GM12878 (cell line): ENCODE measurements around the gene NELL1. TPM values are rescaled to one million over a fixed set of nuclear protein-coding genes. Genes with fewer than 3 reads are reported as not detected.

Source experiments
- ATAC-seq: fragments of 200-7000 bp; cut with Tn5 transposase; 3 replicates; pipeline ENCODE4 v1.9.1; 2020; ENCODE audit warnings: mild to moderate bottlenecking, moderate library complexity
- BruUV-seq: library from RNA; stranded (reverse); fragments of 400-500 nt; replicated peaks from 2 replicates; lab custom pipeline; 2021; lab: Mats Ljungman, UMichigan
- CTCF ChIA-PET: fragments of 300-600 bp; sonication (Branson Sonifier 250); formaldehyde crosslinking; extraction: SDS; loops from one replicate; lab custom pipeline; 2021; ENCODE audit warnings: inconsistent platforms; lab: Yijun Ruan, JAX
- POLR2A ChIA-PET: fragments of 350-600 bp; formaldehyde crosslinking; extraction: SDS; loops from one replicate; lab custom pipeline; 2021; ENCODE audit warnings: inconsistent platforms; lab: Charles Lee
- RAD21 ChIA-PET: fragments of 300-600 bp; sonication (Branson Sonifier 250); formaldehyde crosslinking; loops from one replicate; lab custom pipeline; 2023; ENCODE audit warnings: antibody characterized with exemption; ENCODE audit not compliant: unreplicated experiment; lab: Charles Lee
- SMC1A ChIA-PET: fragments of 300-600 bp; sonication (Branson Sonifier 250); formaldehyde crosslinking; loops from one replicate; lab custom pipeline; 2023; ENCODE audit not compliant: unreplicated experiment, uncharacterized antibody; lab: Charles Lee
- DNase-seq: peaks from one replicate; pipeline ENCODE4 v3.0.0-alpha.2; 2011; ENCODE audit warnings: low read depth, low spot score
- FAIRE-seq: peaks from 3 replicates; lab custom pipeline; 2011; peaks lifted over from hg19 to GRCh38; lab: Jason Lieb, UNC
- H2AFZ ChIP-seq: 2 replicates; pipeline ENCODE4 v1.6.0; 2011; ENCODE audit warnings: low read depth, low read length, control low read depth; ENCODE audit not compliant: control insufficient read depth
- H3K27ac ChIP-seq: 2 replicates; pipeline ENCODE4 v1.5.1; 2011; ENCODE audit warnings: control low read depth; ENCODE audit not compliant: control insufficient read depth, insufficient read depth
- H3K27me3 ChIP-seq, 2 experiments: replicated peaks in 1 of 2; 2 replicates each; pipeline versions ENCODE4 v1.6.0 to v1.6.1; 2011; ENCODE audit warnings: low read length in 1 of 2; ENCODE audit not compliant: control insufficient read depth in 2 of 2, insufficient read depth in 2 of 2
- H3K36me3 ChIP-seq, 2 experiments: 2 replicates each; pipeline ENCODE4 v1.5.1; 2011; ENCODE audit warnings: low read length in 1 of 2; ENCODE audit not compliant: control insufficient read depth in 2 of 2, insufficient read depth in 2 of 2
- H3K4me1 ChIP-seq: 2 replicates; pipeline ENCODE4 v1.6.1; 2011; ENCODE audit warnings: mild to moderate bottlenecking, low read length, moderate library complexity, mixed read lengths; ENCODE audit not compliant: control insufficient read depth, insufficient read depth
- H3K4me2 ChIP-seq: 2 replicates; pipeline ENCODE4 v1.6.0; 2011; ENCODE audit warnings: control low read depth; ENCODE audit not compliant: control insufficient read depth, insufficient read depth
- H3K4me3 ChIP-seq: fragments of 200-600 bp; sonication (generic); 2 replicates; pipeline ENCODE4 v1.5.1; 2016
- H3K79me2 ChIP-seq: 2 replicates; pipeline ENCODE4 v1.6.0; 2011; ENCODE audit warnings: low read length; ENCODE audit not compliant: control insufficient read depth, insufficient read depth
- H3K9ac ChIP-seq: 2 replicates; pipeline ENCODE4 v1.8.0; 2011; ENCODE audit warnings: low read length, control low read depth, mixed read lengths; ENCODE audit not compliant: control insufficient read depth, insufficient read depth
- H3K9me3 ChIP-seq: replicated peaks from 3 replicates; pipeline ENCODE4 v1.5.1; 2011; ENCODE audit warnings: mild to moderate bottlenecking, low read length; ENCODE audit not compliant: control insufficient read depth, insufficient read depth
- H4K20me1 ChIP-seq: 2 replicates; pipeline ENCODE4 v1.6.0; 2011; ENCODE audit not compliant: control insufficient read depth, insufficient read depth
- HDAC2 ChIP-seq: fragments of 200-600 bp; sonication (generic); IDR thresholded peaks from 2 replicates; pipeline ENCODE4 v1.6.1; 2017
- SREBF2 ChIP-seq: IDR thresholded peaks from 2 replicates; pipeline ENCODE4 v1.6.1; 2012; ENCODE audit warnings: mild to moderate bottlenecking, low read length
- ZBTB4 ChIP-seq: fragments of 450-650 bp; formaldehyde crosslinking; IDR thresholded peaks from 2 replicates; pipeline ENCODE4 v1.4.0; 2022; ENCODE audit warnings: mild to moderate bottlenecking, moderate library complexity
- ZNF207 ChIP-seq: fragments of 450-650 bp; IDR thresholded peaks from 2 replicates; pipeline ENCODE4 v1.6.1; 2014; ENCODE audit warnings: antibody characterized with exemption, mild to moderate bottlenecking, borderline replicate concordance
- WGBS: methylation state at CpG from one replicate; pipeline ENCODE4 v1.1.6; 2016; ENCODE audit warnings: low lambda C conversion rate; ENCODE audit not compliant: insufficient replicate concordance, insufficient coverage; ENCODE audit errors: missing lambda C conversion rate; 5-methylcytosine and 5-hydroxymethylcytosine counted together
- in situ Hi-C: fragments of 300-500 bp; cut with MboI; formaldehyde crosslinking; loops from 9 replicates; pipeline ENCODE4 v1.14.3; 2018; ENCODE audit warnings: mixed read lengths
- intact Hi-C: fragments of 100-400 bp; cut with micrococcal nuclease; formaldehyde crosslinking; loops from one replicate; pipeline ENCODE4 v1.14.2; 2022; ENCODE audit not compliant: unreplicated experiment
- polyA plus RNA-seq, 11 experiments: library from polyadenylated mRNA; depleted of rRNA in 4 of 11; unstranded in 6 of 11; stranded (reverse) in 5 of 11; fragments of >200 nt; fragmentation: Nextera tagmentation in 4 of 11; fragmentation: Illumina TruSeq in 1 of 11; extraction: Ambion mirVana in 4 of 11; extraction: Trizol in 1 of 11; gene quantifications; 1 replicate in 1 of 11; 2 replicates in 10 of 11; pipeline versions ENCODE4 v1.2.1 to v1.2.3, GENCODE V29; 2011 to 2016; ENCODE audit warnings: inconsistent platforms in 2 of 11, missing spikeins in 2 of 11, low read depth in 1 of 11
- total RNA-seq, 4 experiments: library from RNA; depleted of rRNA in 3 of 4; stranded (reverse); fragments of >200 nt in 3 of 4; fragmentation: Illumina TruSeq in 1 of 4; extraction: Trizol in 1 of 4; gene quantifications; 2 replicates each; pipeline versions ENCODE4 v1.2.1 to v1.2.3, GENCODE V29; 2013 to 2021
- TF ChIP-seq, protein P1 (sequence below): fragments of 450-650 bp; IDR thresholded peaks from 2 replicates; pipeline ENCODE4 v1.6.1; 2017; ENCODE audit warnings: borderline replicate concordance

The NELL1 gene
- total and polyA plus RNA-seq, 10 of the 15 experiments (the other 5 are each of a cell fraction or from before 2014, with no cell fraction given), result 0.02 to 0.12 TPM; not detected in 8

- TF ChIP-seq, protein P1, sequence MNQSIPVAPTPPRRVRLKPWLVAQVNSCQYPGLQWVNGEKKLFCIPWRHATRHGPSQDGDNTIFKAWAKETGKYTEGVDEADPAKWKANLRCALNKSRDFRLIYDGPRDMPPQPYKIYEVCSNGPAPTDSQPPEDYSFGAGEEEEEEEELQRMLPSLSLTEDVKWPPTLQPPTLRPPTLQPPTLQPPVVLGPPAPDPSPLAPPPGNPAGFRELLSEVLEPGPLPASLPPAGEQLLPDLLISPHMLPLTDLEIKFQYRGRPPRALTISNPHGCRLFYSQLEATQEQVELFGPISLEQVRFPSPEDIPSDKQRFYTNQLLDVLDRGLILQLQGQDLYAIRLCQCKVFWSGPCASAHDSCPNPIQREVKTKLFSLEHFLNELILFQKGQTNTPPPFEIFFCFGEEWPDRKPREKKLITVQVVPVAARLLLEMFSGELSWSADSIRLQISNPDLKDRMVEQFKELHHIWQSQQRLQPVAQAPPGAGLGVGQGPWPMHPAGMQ, result no peak
These were observed 647.2 kb downstream of the NELL1 start (continued) for GRCh38 chr11:21316591-21316990.

DNA sequence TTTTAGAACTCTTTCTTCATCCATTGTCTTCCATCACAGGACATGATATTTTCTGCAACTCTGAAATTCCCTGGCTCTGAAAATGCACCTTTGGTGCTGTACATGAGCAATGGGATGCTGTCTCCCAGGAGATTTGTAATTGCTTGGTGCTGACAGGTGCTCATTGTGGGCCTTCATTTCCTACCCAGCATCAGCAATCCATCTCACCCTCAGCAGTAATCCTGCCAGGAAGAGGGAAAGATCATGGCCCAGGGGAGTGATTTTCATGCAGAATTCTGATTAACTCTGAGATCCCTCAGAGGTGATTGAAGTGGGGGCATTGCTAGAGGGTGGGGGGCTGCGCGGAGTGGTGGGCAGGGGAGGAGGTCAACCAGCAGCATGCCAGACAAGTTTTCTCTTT is 651.7 kb downstream of the NELL1 start:
- no peaks in the 10 kb centered on the region for H3K79me2 ChIP-seq
- ChIA-PET CTCF (no interaction called here), POLR2A (no interaction called here), RAD21 (no interaction called here), SMC1A (no interaction called here)
- no peaks in the 10 kb centered on the region for H3K27me3 ChIP-seq
- ATAC-seq (no peak), FAIRE-seq (no peak), DNase-seq (no peak)
- intact Hi-C loops (no loop called here), in situ Hi-C loops (no loop called here)
- no peak overlapping the region for H3K27ac ChIP-seq
- H3K9me3 ChIP-seq, result no peaks in the 10 kb centered on the region
- H3K4me3 ChIP-seq, result no peak overlapping the region
- no peaks in the 10 kb centered on the region for H3K4me1 ChIP-seq
- TF ChIP-seq ZNF207 (no peak), HDAC2 (no peak)
- H3K36me3 ChIP-seq, result no peaks in the 10 kb centered on the region
- H4K20me1 ChIP-seq, result no peaks in the 10 kb centered on the region
- WGBS, result 13% methylated on average over 2 of the region's 2 CpGs
- H3K9ac ChIP-seq, result no peak overlapping the region
- H2AFZ ChIP-seq, result no peak overlapping the region
- no TSS peak for BruUV-seq
- no peak overlapping the region for H3K4me2 ChIP-seq

- Histone ChIP-seq H3K4me1 (no peaks in the 10 kb centered on the region), H4K20me1 (no peaks in the 10 kb centered on the region), H3K9me3 (no peaks in the 10 kb centered on the region), H3K4me2 (no peak overlapping the region), H3K27me3 (no peaks in the 10 kb centered on the region), H3K9ac (no peak overlapping the region), H2AFZ (no peak overlapping the region), H3K79me2 (no peaks in the 10 kb centered on the region), H3K36me3 (no peaks in the 10 kb centered on the region), H3K4me3 (no peak overlapping the region), H3K27ac (no peak overlapping the region)
- POLR2A ChIA-PET, result no interaction called here
- FAIRE-seq, result no peak
- ATAC-seq, result no peak
- TF ChIP-seq ZBTB4 (CRISPR knock-in tag) (no peak), SREBF2 (no peak)
- intact Hi-C loops, result no loop called here
- DNase-seq, result no peak
- CTCF ChIA-PET, result no interaction called here
- BruUV-seq, result no TSS peak
- WGBS, result 0% methylated on average over 1 of the region's 1 CpG
- SMC1A ChIA-PET, result no interaction called here
- RAD21 ChIA-PET, result no interaction called here
- in situ Hi-C loops, result no loop called here
These were observed 652.1 kb downstream of the NELL1 start for GRCh38 chr11:21321530-21321929.
